Stimulated activated CD4-positive, alpha-beta T cell treated with anti-CD3 and anti-CD28 coated beads, Interleukin-15, amount 100 ng/mL, for 48 hours (primary cell): Measurements from ENCODE around the gene SPDEF.

Experiments used
- DNase-seq, 2 donors: peaks; one replicate each; pipeline ENCODE4 v3.0.0-alpha.2; 2020; ENCODE audit warnings: low read depth in 2 of 2

SPDEF gene

DNA sequence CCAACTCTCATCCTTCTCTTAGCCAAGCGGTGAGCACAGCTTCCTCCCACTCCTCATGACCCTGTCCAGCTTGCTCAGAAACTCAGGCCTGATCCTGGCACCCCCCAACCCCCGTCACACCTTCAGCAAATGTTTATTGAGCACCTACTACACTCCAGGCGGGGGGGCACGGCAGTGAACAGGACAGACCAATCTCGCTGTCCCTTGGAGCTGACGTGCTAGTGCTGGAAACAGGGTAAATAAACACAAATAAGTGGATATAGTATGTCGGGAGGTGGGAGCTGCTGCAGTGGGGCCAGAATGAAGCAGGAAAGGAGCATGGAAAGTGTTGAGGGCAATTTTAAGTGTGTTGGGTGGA, 7.4 kb upstream of the SPDEF start:
- no peak for DNase-seq

DNA sequence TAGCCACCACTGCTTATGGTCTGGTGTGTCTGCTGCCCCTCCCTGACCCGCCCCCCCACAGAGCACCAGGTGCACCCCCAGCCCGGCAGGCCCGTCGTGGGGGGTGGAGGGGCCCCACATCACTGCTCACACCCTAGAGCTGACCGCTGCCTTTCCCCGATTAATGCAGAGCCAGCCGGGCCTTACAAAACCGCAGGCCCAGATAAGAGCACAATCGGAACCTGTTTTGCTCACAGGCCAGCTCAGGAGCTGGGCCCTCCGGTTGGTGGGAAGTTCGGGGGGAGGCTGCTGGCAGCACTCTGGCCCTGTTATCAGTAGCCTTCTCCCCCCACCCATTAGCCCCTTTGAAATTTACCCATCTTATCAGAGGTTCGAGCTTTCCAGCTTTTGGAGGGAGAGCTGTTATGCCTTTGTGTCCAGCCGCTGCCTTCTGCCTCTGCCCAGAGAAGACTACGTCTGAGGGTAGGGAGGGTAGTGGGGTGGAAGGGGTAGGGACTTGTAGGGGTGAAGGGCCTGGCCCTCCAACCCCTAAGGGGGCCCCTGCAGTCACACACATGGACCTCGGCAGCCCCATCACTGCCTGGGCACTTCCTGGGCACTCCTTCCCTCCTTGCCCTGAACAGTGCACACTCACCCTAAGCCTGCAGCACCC, 6.9 kb upstream of the SPDEF start:
- no peak for DNase-seq

DNA sequence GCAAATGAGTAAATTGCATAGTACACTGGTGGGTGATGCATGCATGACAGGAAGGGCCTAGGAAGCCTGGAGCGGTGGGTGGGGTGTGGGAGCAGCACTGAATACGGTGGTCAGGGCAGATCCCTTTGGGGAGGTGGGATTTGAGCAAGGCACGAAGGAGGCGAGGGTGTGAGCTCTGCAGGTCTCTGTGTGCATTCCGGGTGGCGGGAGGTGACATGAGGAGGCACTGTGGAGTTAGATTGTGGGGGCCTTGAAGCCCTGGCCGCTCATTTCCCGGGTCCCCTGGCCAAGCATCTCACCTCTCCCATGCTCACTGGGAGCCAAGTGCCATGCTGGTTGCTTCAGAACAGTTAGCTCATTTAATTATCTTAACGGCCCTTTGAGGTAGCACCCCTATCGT, 6.2 kb upstream of the SPDEF start:
- DNase-seq, result no peak

DNA sequence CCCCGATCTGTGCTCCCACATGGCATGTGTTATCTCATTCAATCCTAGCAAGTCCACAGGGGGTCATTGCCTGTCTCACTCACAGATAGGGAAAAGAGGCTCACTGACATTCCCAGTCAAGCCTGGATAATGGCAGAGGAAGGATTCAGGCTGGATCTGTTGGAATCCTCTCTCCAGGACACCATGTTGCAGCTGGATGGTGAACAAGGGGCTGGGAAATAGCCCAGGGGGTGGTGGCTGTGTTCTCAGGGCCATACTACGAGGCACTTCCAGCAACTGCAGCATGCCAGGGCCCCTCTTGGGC, 5.0 kb upstream of the SPDEF start:
- no peak for DNase-seq

DNA sequence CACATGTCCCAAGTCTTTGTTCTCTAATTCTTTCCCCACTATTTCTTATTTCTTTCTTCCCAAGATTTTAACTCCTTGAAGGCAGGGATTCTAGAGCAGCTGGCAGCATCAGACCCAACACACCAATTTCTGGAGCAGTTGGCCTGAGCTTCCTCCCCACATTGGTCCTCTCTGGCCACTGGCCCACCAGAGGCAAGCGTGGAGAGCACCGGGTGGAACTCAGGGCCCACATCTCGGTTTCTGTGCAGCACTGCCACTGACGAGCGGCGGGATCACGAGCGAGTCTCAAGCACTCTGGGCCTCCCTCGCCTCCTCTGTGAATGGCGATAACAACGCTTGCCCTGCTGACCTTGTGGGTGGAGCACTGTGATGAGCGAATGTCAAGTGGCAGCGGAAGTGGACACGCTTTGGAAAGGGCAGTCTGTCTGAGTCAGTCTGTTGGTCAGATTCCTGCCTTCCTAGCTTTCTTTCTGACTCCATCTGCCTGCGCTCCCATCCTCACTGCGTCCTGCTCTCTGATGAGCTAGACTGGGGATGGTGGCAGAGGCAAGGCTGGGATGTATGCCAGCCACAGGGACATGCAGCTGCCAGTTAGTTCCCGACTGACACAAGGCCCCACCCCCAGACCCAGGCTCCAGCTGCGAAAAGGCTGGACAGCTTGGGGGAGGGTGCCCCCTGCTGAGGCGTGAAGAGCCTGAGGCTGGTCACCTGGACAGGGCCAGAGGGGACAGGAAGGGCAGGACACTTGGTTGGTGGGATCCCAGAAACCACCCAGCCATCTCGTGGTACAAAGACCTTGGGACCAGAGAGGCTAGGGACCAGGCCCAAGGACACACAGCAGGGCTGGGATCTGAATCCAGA, 4.5 kb upstream of the SPDEF start:
- no peak for DNase-seq

DNA sequence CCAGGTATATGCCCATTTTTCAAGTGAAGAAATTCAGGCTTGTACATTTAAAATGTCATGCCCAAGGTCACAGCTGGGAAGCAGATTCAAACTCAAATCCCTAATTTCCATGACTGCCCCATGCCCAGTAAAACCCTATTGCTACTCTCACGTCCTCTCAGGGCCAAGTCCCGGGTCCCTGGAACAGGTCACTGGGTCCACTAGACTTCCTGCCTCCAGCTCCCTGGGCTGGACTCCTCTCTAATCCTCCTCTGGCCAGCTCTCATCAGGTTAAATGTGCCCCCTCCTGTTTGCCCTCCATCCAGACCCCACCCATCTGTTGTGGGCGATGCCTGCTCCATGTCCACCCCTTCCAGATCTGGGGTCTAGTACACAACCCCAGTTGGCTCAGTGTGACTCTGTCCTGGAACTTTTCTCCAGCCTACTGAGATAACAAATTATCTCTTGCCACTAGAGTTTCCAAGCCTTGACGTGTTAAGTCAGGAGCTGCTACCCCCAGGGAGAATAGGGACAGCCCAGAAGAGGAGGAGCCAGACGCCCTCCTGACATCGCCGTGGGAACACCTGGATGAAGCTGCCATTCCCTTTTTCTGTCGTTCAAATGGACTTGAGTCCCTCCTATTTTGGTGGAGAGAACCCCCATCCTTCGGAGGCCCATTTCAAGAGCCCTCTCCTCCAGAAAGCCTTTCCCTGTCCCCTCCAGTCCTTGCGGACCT, 3.7 kb upstream of the SPDEF start:
- no peak for DNase-seq

DNA sequence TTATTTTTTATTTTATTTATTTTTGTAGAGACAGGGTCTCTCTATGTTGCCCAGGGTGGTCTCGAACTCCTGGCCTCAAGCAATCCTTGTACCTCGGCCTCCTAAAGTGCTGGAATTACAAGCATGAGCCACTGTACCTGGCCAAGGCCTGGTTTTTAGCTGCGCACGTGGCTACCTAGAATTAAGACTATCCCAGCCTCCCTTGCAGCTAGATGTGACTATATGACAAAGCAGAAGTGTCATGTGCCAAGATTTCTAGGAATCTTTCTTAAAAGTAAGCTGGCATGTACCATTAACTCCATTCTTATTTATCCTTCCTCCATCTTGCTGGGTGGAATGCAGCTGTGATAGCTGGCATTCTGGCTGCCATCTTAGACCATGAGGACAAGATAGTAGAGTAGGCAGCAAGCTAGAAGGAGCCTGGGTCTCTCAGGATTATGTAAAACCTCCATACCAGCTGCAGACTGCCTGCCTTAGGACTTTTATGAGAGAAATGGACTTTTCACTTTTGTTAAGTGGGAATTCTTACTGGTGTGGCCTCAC, 2.1 kb upstream of the SPDEF start:
- no peak for DNase-seq

DNA sequence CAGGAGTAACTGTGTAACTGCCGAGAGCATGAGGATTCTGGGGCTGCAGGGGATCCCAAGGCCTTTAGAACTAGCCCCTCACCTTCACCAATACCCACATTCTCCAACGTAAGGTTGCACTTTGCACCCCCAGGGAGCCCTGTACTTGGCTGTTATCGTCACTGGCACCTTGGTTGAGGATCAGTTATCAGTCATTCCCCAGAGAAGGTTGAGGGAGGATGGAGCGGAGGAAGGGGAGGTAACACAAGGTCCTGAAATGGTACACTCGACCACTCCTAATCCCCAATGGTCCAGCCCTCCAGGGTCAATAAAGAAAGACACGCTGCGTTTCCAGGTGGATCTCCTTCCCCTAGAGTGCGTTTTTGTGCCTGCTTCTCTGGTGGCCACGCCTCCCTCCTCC, 1.1 kb upstream of the SPDEF start:
- no peak for DNase-seq

DNA sequence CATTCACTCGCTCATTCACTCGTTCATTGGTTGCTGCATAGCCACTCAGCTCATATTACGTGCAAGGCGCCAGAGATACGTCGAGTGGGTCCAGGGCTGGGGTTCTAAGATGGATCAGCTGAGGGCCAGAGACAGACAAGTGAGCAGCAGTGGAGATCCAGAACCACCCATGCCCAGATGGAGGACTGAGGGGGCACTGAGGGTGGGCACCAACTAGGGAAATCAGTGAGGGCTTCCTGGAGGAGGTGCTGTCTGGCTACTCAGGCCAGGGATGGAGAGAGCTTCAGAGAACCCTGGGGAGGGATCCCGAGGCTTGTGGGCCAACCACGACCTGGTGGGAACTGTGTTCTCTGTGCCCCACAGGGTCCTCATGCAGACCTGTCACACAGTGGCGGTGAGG, 364 bp upstream of the SPDEF start:
- no peak for DNase-seq

DNA sequence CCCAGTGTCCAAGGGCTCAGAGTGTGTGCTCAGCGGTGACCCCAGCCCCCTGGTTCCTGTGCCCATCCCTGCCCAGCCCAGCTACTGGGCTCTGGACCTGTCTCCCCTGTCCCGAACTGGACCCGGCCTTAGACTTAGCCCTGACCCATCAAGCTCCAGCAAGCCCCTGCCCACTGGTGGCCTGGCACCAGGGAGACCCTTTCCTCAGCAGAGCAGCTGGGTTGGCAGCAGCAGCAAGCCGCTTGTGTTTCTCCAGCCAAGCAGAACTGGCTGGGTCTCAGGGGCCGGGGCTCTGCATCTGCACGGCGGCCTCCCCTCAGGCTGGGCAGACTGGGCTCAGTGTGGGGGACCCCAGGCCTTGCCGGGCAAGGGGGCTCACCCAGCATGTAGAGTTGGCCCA, 801 bp downstream of the SPDEF start:
- no peak for DNase-seq

DNA sequence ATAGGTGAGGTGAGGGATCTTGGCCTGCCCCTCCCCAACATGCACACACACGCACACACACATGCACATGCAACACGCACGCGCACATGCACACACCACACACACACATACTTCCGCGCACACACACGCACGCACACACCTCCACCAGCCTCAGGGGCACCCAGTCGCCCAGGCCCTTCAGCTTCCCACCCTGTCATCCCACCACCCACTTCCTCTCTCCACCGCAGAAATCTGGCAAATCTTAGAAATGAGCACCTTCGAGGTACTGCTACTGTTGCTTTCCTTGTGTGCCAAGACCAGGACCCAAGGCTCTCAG, 1.2 kb downstream of the SPDEF start:
- no peak for DNase-seq

DNA sequence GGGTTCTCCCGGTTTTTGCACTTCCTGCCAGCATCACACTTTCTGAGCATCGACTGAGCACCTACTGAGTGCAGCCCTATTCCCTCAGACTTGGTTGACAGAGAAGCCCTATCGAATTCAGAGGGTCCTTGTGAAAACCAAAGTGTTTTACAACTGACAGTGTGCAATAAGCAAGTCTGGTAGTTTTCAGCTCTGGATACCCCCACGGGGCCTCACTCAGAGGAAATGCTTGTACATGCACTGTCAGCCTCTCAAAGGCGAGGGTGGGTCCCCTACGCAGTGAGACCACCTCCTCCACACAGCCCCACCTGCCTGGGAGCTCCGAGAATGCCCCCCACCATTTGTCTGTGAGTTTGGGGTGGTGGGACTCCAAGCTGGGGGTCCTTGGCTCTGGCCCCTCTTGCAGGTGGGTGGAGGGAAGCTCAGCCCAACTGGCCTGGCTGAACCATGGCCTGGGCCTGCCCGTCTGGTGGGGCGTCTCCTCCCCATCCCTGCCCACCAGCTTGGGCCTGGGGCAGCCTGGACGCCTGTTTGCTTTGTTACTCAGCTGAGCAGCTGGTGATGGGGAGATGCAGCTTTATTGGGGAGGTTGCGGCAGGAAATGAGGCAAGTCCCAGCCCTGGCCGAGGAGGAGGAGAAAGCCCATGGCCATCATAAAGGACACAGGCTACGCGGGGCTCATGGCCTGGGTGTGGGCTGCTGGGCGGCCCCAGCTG, 1.7 kb downstream of the SPDEF start:
- no peak for DNase-seq

DNA sequence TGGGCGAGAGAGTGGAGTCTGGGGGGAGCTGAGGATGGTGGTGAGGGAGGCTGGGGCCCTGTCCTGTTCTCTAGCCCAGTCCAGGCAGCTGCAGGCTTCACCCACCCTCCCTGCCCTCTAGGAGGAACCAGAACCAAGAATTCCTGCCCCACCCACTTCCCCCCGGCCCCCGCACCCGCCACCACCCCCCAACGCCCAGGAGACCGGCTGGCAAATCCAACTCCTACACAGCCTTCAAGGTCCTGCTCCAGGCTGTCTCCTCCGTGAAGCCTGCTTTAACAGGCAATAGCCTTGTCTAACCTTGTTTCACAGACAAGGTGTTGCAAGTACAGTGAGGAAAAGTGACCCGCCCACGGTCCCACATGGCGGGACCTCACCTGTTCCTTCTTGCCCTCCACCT, 2.4 kb downstream of the SPDEF start:
- no peak for DNase-seq

DNA sequence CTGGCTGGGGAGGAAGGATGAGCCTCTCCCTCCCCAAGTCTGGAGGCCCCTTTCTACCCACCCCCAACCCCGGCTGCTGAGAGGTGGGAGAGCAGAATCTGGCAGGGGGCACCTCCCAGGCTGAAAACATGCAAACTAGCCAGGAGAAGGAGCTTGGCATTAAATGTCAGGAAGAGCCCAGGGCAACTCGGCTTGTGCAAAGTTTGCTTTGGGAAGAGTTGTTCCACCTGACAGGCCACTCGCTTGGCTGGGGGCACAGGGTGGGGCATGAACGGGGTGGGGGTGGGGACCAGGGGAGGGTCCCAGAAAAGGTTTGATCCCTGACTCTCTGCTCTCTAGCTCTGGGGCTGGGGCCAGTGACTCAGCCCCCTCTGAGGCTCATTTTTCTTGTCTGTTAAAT, 3.0 kb downstream of the SPDEF start:
- DNase-seq, result no peak

DNA sequence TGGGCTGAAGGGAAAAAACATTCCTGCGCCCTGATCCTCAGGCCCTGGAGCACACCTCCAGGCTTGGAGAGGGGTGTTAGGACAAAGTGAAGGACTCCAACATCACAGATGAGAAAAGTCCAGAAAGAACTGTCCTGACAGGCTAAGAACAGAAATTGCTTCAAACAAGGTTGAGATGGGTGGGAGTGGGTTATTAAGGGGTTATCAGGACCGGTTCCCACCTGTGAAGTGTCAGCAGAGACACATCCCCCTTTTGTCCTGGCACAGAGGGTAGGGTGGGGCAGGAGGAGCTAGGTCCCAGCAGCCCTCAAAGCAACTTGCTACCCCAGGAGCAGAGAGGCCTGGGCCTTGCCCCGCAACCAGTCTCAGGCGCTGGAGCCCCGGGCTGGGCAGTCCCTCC, 3.5 kb downstream of the SPDEF start:
- DNase-seq, result no peak

DNA sequence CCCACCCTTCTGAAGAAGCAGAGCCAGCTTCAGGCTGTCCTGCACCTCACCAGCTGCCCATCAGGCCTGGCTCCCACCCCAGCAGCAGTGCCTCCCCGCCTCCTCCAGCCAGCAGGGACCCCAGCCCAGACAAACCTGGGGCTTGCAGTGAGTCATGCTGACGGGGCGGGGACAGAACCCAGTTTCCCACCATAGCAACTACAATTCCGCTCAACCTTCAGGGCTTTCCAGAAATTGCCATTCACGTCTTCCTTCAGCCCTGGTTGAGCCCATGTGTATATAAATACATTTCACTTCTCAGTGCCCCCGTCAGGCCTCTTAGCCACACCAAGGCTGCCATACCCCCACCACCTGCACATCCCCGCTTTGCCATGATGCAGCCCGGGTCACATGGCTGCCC, 4.4 kb downstream of the SPDEF start:
- no peak for DNase-seq

DNA sequence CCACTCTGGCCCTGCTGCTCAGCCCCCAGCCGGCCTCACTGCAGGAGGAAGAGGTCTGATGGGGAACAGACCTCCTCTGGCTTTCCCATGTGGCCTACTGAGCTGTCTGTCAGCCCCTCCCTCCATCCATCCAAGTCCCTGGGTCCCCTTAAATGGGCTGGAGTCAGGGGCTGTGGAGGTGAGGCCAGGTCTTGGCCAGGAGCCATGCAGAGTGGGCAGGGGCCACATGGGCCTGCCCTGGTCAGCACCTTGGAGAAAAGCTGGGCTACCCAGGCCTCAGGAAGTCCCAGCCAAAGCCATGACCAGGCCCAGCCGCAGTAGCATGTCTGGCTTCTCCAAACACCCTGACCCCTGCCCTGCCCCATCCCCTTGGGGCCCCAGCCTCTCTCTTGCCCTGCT, 6.3 kb downstream of the SPDEF start:
- DNase-seq, result no peak

DNA sequence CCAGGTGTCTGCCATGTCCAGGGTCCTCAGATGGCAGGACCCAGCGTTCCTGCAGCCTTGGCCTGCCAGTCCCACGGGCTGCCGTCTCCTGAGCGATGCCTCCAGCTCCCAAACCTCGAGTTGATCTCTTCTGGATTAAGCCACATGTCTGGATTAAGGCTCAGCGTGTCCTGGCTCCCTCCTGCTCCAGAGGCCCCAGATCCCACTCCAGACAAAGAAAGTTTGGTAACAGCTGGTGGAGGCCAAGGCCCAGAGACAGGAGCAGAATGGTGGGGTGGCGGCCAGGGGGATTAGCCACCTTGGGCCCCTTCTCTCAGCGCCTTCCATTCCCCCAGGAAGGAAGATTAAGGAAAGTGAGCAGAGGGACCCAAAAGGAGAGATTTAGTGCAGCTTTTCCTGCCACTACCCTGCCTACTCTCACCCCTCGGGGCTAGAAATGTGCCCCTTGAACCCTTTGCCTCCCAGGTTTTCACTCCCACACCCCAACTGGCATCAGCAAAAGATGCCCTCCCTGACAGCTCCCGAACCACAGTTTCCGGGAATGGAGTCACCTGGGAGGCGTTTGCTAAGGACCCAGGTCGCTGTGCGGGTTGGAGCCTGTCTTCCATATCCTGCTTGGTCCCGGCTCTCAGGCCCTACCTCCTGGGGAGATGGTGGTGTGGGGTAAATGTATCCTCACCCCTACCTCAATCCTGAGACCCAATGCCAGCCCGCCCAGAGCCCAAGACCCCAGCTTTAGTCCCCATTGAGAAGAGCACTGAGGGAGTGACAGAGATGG, 6.9 kb downstream of the SPDEF start:
- DNase-seq, result no peak

DNA sequence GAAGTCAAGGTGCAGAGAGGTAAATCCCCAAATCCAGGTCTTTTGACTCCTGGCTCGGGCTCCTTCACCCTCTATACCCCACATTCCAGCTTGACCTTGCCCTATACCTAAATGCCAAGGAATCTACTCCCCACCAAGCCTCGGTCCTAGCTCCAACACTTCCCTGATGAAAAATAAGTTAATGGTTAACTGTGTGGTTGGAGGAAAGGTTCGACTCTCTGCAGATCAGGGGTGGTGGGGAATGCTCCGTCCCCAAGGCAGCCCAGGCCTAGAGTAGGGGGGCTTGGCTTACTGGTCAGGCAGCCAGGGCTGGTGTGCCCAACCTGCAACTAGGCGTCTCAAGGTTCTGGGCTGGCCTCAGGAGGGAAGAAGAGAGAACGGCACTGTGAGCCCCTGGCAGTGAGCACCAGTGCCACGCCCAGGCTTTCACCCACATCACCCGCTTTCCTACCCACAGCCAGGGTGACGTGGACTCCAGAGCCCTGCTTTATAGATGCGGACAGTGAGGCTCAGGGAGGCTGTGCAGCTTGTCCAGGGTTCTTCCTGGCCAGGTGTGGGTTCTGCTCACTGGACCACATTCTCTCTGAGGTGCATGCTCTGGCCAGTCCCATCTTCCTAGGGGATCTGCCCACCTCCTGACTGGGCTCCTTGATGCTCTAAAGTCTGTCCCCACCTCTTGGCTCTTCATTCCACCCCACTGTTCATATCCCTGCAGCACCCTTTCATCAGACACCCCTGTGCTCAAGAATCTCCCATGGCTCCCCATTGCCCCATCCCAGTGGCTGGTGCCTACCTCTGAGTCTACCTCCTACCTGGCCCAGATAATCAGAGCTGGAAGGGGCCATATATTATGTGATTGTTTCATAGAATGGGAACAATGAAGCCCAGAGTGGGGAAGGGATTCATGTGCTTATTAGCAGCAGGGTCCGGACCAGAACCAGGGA, 8.2 kb downstream of the SPDEF start:
- DNase-seq, result no peak

DNA sequence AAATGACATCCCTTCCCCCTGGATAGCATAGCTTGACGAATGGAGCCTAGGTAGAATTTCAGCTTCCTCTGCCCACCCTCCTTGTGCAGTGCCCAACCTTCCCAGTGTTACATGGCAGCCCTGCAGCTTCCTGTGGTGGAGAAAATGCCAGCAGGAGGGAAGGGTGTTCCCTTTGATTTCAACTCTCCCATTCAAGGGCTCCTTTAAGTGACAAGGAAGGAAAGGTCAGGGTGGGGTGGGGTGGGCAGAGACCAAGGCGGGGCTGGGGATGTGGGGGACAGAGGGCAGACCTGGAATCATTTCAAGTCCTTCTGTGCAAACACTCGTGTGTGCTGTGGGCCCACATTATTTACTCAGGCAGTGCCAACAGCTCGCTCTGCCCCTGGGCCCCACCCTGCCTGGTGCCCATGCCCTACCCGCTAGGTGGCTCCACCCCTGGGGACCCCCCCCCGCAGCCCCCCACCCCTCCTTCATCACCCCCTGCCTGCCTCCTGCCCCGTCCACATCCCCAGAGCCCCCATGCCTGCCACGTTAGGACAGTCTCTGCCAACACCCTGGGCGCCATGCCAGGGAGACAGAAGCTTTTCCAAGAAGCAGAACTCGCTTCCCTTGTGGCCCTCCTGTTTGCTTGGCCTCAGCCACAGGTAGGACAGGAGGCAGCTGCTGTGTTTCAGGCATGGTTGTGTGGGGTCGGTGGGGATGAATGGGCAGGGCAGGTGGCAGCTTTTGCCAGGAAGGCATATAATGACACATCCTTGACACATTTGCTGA, 9.4 kb downstream of the SPDEF start:
- no peak for DNase-seq
